CD1c-positive myeloid dendritic cell (primary cell): Measurements from ENCODE around the gene ARHGAP11B.
"Not testable (repeated sequence)": the region's sequence is repeated elsewhere in the genome, so short reads cannot be mapped to it uniquely, and the experiment has no call there.

Source experiments
- DNase-seq: peaks from one replicate; pipeline ENCODE4 v3.0.0-alpha.2; 2016; ENCODE audit errors: extremely low spot score

The ARHGAP11B gene

DNA sequence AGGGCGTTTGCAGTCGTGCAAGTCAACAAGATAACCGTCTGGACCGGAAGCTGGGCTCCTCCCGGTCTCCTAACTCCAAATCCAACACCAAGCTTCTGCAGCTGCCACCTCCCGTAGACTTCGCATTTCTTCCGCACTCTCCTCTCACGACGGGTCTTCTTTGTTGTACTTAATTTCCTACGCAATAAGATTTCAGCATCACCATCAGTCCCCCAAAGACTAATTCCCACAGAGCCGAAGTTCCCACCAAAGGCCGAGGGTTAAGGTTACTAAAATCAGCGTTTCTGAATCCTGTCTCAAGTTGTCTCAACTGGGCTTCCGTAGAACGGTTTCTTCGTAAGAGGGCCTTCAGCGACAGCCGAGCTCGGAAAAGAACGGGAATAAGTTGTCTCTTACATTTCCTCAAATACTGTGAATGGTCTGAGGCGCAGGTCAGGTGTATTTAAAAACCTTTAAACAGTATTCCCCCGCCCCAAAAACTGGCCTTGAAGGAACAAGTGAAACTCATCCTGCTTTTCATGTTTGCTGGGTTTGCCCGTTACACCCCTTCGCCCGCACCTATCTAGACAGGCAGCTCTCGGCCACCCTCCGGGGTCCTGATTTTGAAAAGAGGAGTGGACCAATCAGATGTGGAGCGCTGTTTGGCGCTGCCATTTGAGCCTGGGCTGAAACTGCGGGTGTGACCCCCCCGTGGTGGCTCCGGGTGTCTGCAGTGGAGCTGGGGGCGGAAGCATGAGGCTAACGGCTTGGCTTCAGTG, at the start of gene ARHGAP11B:
Gene ARHGAP11B, plus strand, starts transcription at position 693 of the 758 bp plus-strand sequence.
- DNase-seq, result peak; percentile 96

DNA sequence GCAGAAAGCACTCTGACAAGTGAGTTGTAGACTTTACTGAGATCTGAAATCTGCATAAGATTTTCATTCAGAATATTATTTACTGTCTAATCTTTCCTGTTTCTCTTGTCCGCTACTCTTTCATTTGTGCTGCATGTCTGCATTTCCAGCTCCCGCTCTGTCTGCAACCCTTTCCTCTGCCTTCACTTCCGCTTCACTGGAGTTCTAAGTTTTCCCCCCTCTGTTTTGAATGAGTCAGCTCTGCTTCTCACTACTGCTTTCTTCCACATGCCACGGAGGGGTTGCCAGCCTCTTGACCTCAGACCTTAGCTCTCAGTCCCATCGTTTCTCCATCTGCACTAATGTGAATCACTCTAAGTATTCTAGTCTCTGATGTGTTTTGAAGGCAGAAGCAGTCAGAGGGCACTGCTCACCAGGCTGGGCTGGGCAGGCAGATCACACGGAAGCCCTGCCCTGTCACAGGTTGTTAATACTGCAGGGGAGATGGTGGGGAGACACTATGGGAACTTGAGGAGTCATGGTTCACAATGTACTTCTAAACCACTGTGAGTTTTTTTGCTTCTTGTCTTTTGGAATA, 46.4 kb upstream of the ARHGAP11B start:
- DNase-seq, result not testable (repeated sequence)

GRCh38 chr15:30580716-30581115, 45.2 kb upstream of the ARHGAP11B start:
- not testable (repeated sequence) for DNase-seq

- DNase-seq, result not testable (repeated sequence)
These were observed 27.0 kb upstream of the ARHGAP11B start for GRCh38 chr15:30598953-30599352.

DNA sequence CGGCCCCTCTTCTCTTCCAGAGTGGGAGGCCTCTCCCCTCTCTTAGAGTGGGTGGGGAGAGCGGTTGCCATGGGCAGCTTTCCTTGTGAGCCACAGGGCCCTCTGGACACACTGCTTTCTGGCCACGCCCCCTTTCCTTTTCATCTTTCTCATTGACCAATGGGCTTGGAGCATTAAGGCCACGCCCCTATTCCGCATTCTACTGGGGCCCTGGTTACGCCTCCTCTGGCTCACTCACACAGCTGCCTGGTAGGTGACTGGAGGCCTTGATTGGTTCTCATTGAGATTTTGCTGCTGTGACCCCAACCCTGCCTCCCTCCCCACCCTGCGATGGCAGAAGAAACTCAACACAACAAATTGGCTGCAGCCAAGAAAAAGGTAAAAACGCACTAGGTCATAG, 22.1 kb upstream of the ARHGAP11B start, which contains the start of gene GOLGA8H:
Gene GOLGA8H, plus strand, starts transcription at position 233 of the 400 bp plus-strand sequence. Its CDS starts 98 bp downstream, at position 331.
- DNase-seq, result not testable (repeated sequence)

GRCh38 chr15:30612271-30612670, 13.7 kb upstream of the ARHGAP11B start:
- not testable (repeated sequence) for DNase-seq

- peak; percentile 9 for DNase-seq
These were observed 4.6 kb upstream of the ARHGAP11B start for GRCh38 chr15:30621342-30621741.

- DNase-seq, result peak; percentile 13
These were observed 252 bp downstream of the ARHGAP11B start for GRCh38 chr15:30626194-30626565.

- DNase-seq, result not testable (repeated sequence)
These were observed 704 bp downstream of the ARHGAP11B start for GRCh38 chr15:30626632-30627031.

DNA sequence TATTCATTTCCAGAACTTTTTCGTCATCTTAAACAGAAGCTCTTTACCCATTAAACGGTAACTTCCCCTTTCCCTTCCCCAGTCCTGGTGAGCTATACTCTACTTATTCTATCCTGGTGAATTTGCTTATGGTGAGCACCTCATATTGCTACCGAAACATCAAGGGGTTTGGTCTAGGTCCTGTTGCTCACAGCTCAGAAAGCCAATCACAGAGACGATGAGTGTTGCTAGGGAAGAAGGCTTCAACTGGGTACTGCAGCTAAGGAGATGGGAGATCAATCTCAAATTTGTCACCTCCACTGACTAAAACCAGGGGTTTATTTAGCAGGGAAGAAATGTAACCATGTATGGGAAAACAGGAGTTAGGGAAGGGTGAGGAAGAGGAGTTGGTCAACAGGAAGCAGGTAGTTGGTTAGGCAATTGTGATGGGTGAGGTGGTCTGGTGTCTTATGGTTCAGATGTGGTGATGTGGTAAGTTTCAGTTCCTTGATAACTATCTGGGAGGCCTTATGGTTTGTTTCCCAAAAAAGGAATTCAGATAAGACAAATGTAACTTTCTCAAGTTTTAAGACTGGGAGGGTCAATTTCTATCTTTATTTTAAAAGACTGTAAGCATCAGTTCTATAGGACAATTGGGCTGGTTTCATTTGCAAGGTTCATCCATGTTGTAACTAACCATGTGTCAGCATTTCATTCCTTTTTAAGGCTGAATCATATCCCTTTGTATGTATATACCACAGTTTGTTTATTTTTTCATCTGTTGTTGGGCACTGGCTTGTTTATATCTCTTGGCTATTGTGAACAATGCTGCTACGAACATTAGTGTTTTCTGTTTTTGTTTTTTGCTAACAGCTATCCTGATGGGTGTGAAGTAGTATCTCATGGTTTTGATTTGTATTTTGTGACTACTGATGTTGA, 24.3 kb downstream of the ARHGAP11B start:
- peak; percentile 31 for DNase-seq

DNA sequence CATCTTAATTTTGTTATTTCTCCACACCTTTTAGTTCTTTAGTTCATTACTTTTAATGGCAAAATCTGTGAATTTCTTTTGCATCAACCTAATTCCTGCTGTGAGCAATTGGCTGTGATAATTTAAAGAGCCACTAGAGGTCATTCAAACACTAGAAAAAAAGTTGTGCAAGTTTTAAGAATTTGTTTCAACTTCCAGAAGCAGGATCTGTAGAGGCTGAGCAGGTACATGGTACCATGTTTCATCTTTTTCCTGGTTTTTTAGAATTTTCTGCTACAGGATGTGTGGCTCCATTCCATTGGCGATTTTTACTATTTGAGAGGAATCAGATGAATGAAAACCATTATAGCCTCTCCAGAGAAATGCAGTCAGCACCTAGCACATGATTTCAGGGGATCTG, 35.2 kb downstream of the ARHGAP11B start:
- peak; percentile 31 for DNase-seq

- not testable (repeated sequence) for DNase-seq
These were observed 43.7 kb downstream of the ARHGAP11B start for GRCh38 chr15:30669621-30670020.

- no peak for DNase-seq
These were observed 44.1 kb downstream of the ARHGAP11B start for GRCh38 chr15:30670056-30670455.

- no peak for DNase-seq
These were observed 45.4 kb downstream of the ARHGAP11B start for GRCh38 chr15:30671309-30671708.

DNA sequence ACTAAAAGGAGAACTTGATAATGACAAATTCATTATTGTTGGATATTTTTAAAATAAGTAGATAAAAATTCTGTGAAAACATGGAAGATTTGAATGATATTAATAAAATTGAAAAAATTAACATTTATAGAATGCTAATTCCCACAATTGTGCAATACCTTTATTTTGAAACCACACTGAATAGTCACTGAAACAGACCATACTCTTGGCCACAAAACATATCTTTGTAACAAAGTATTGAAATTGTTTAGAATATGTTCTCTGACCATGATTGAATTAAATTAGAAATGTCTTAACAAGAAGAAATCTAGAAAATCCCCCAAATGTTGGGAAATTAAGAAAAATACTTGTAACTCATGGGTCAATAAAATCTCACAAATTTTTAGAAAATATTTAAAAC, 49.2 kb downstream of the ARHGAP11B start:
- no peak for DNase-seq

DNA sequence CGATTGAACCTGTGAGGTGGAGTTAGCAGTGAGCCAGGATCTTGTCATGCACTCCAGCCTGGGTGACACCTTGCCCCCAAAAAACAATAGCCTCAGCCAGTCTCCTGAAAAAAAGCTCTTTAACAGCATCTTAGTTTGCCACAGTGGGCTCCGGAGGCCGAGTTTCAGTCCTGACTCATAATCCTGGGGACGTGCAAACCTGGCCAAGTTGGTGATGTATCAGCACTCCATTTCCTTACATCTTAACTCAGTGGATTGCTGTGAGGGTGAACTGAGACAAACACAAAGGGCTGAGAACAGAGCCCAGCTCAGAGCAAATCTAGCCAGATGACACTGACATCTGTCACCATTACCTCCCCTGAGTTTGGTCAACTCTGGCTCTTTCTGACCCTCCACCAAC, 50.0 kb downstream of the ARHGAP11B start:
- not testable (repeated sequence) for DNase-seq

DNA sequence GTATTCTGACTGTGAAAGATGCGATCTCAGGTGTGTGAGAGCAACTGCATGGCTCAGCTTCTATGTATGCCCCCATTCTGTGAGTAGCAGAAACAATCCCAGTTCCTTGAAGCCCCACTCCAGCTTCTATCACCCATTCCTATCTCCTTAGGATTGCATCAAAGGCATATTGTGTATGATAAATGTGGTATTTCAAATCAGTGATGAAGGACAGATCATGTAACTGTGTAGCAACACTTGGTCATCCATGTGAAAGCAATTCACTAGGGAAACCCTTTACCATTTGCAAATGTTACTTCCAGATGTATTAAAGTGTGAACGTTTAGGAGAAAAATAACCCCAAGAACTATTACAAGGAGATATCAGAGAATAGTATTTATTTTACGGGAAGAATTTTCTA, 55.1 kb downstream of the ARHGAP11B start:
- DNase-seq, result not testable (repeated sequence)

GRCh38 chr15:30685709-30686285, 59.9 kb downstream of the ARHGAP11B start:
- not testable (repeated sequence) for DNase-seq

- DNase-seq, result not testable (repeated sequence)
These were observed 60.7 kb downstream of the ARHGAP11B start for GRCh38 chr15:30686651-30687050.
